ENCODE measurements around the gene KANSL1. TPM values are rescaled to one million over a fixed set of nuclear protein-coding genes. Genes with fewer than 3 reads are reported as not detected.
"Not testable (repeated sequence)": the region's sequence is repeated elsewhere in the genome, so short reads cannot be mapped to it uniquely, and the experiment has no call there.

Gene KANSL1
- total RNA-seq, 1 donor from 2014 or later, result 129 TPM

- Mint-ChIP-seq H3K9me3 (peaks cover 4% of the 10 kb centered on the region), H3K27me3 (no peaks in the 10 kb centered on the region), H3K4me3 (no peak overlapping the region), H3K36me3 (peaks cover 15% of the 10 kb centered on the region), H3K4me1 (ENCODE audit: unreplicated experiment) (peaks cover 56% of the 10 kb centered on the region), H3K27ac (no peak overlapping the region)
- TF ChIP-seq CTCF (conservative IDR thresholded peaks at IDR 0.05), result no peak
- no peak for DNase-seq (ENCODE audit: extremely low spot score, unreplicated experiment)
These were observed 77.5 kb downstream of the KANSL1 start for GRCh38 chr17:46115699-46116098.

DNA sequence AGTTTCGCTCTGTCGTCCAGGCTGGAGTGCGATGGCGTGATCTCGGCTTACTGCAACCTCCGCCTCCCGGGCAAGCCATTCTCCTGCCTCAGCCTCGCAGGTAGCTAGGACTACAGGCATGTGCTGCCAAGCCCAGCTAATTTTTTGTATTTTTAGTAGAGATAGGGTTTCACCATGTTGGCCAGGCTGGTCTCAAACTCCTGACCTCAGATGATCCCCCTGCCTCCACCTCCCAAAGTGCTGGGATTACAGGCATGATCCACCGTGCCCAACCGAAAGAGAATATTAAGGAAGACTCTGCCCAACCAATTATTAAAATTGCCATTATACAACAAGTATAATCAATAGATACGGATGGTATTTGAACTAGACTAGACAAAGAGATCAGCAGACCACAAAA lies 82.0 kb downstream of the KANSL1 start:
- not testable (repeated sequence) for DNase-seq (ENCODE audit: extremely low spot score, unreplicated experiment); H3K36me3 Mint-ChIP-seq; H3K27me3 Mint-ChIP-seq; H3K27ac Mint-ChIP-seq; H3K9me3 Mint-ChIP-seq; H3K4me3 Mint-ChIP-seq
- H3K4me1 Mint-ChIP-seq (ENCODE audit: unreplicated experiment), result peaks cover 57% of the 10 kb centered on the region

DNA sequence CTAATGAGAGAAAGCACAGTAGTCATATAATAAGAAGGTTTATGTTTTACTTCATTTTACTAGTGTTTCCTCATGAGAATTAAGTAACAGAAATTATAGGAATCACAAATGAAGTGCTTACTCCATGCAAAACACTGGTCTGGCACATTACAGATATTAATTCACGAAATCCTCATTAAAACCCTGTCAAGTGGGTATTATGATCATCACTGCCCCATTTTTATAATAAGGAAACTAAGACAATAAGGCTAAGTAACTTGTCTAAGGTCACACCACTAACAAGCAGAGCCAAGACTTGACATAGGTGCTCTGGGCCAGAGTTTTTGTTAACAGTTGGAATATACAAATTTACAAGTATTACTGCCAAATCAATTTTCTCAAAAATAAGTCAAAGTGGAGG lies 83.0 kb downstream of the KANSL1 start:
- H3K4me3 Mint-ChIP-seq, result no peak overlapping the region
- no peaks in the 10 kb centered on the region for H3K27me3 Mint-ChIP-seq
- no peak for DNase-seq (ENCODE audit: extremely low spot score, unreplicated experiment)
- peaks cover 4% of the 10 kb centered on the region for H3K36me3 Mint-ChIP-seq
- H3K4me1 Mint-ChIP-seq (ENCODE audit: unreplicated experiment), result peaks cover 53% of the 10 kb centered on the region
- H3K27ac Mint-ChIP-seq, result no peak overlapping the region
- no peaks in the 10 kb centered on the region for H3K9me3 Mint-ChIP-seq
- no peak for TF ChIP-seq CTCF (conservative IDR thresholded peaks at IDR 0.05)

GRCh38 chr17:46109603-46110189 lies 83.5 kb downstream of the KANSL1 start:
- H3K36me3 Mint-ChIP-seq, result peaks cover 4% of the 10 kb centered on the region
- H3K4me3 Mint-ChIP-seq, result no peak overlapping the region
- no peaks in the 10 kb centered on the region for H3K27me3 Mint-ChIP-seq
- TF ChIP-seq CTCF (conservative IDR thresholded peaks at IDR 0.05), result no peak
- peaks cover 51% of the 10 kb centered on the region for H3K4me1 Mint-ChIP-seq (ENCODE audit: unreplicated experiment)
- H3K27ac Mint-ChIP-seq, result no peak overlapping the region
- H3K9me3 Mint-ChIP-seq, result no peaks in the 10 kb centered on the region
- DNase-seq (ENCODE audit: extremely low spot score, unreplicated experiment), result no peak

DNA sequence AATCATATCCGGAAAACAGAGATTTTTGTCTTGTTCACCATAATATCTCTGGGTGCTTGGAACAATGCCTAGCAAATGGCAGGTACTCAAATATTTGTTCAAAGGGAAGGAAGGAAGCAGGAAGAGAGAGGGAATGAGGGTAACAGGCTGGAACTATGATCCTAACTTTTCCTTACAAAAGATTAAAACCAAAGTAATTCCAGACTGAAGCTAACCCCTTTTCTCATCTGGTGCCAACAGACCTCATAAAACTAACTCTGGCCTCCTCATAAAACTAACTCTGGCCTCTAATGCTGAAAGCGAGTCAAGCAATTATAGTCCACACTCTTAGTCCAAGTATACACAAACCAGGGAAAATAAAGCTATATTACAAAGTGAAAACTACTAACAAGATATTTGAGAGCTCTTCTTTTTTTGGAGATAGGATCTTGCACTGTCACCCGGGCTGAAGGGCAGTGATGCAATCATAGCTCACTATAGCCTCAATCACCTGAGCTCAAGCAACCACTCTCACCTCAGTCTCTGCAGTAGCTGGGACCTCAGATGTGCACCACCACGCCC lies 84.6 kb downstream of the KANSL1 start:
- H3K4me1 Mint-ChIP-seq (ENCODE audit: unreplicated experiment), result peaks cover 57% of the 10 kb centered on the region
- no peak overlapping the region for H3K27ac Mint-ChIP-seq
- no peak overlapping the region for H3K4me3 Mint-ChIP-seq
- no peak for TF ChIP-seq CTCF (conservative IDR thresholded peaks at IDR 0.05)
- no peak for DNase-seq (ENCODE audit: extremely low spot score, unreplicated experiment)
- H3K9me3 Mint-ChIP-seq, result no peaks in the 10 kb centered on the region
- H3K27me3 Mint-ChIP-seq, result no peaks in the 10 kb centered on the region
- H3K36me3 Mint-ChIP-seq, result peaks cover 8% of the 10 kb centered on the region

DNA sequence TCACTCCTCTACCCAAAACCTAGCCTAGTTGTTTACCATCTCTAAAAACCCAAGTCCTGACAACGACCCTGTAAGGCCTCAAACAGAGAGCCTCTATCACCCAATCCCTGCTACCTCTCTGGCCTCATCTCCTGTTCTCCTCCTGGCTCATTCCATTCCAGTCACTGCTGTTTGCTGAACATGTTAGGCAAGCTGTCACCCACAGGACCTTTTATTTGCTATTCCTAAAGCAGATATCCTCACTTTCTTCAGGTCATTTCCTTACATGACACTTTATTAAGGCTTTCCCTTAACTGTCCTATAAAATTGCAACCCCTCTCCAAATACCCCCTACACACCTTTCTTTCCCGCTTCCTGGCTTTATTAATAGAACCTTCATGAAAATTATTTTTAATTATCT lies 85.1 kb downstream of the KANSL1 start:
- TF ChIP-seq CTCF (conservative IDR thresholded peaks at IDR 0.05), result no peak
- H3K4me3 Mint-ChIP-seq, result no peak overlapping the region
- peaks cover 58% of the 10 kb centered on the region for H3K4me1 Mint-ChIP-seq (ENCODE audit: unreplicated experiment)
- no peak for DNase-seq (ENCODE audit: extremely low spot score, unreplicated experiment)
- H3K27me3 Mint-ChIP-seq, result no peaks in the 10 kb centered on the region
- H3K36me3 Mint-ChIP-seq, result peaks cover 8% of the 10 kb centered on the region
- H3K27ac Mint-ChIP-seq, result no peak overlapping the region
- H3K9me3 Mint-ChIP-seq, result no peaks in the 10 kb centered on the region
